Esophagus muscularis mucosa (tissue), 3 donors: ENCODE results near the gene AGPAT1.
A peak's percentile ranks its signal among the peaks of the same experiment; 100 is the strongest.

Source experiments
- CTCF ChIP-seq, 3 experiments: fragments of 200-600 bp in 2 of 3; fragments of 450-650 bp in 1 of 3; sonication (generic) in 2 of 3; IDR thresholded peaks; one replicate each; pipeline ENCODE4 v1.5.1; 2017 to 2019; ENCODE audit warnings: antibody characterized with exemption in 3 of 3, mild to moderate bottlenecking in 2 of 3, moderate library complexity in 1 of 3
- POLR2A ChIP-seq: fragments of 450-650 bp; IDR thresholded peaks from one replicate; pipeline ENCODE4 v1.6.1; 2017; ENCODE audit warnings: antibody characterized with exemption, moderate library complexity, mild to moderate bottlenecking, low read depth
- POLR2AphosphoS5 ChIP-seq, 2 donors: sonication (generic); formaldehyde crosslinking; IDR thresholded peaks; one replicate each; pipeline ENCODE4 v1.6.1; 2017; ENCODE audit warnings: antibody characterized with exemption in 2 of 2

GRCh38 chr6:32154514-32155161 lies 21.2 kb downstream of the AGPAT1 start:
- peak; percentile 62 to 74 (median 65) for TF ChIP-seq CTCF (IDR thresholded peaks at IDR 0.05)
- TF ChIP-seq POLR2A = no peak
- peak in 1 of 2 donors; percentile 30 for TF ChIP-seq POLR2AphosphoS5 (IDR thresholded peaks at IDR 0.05)
